ENCODE measurements around the gene VTI1A. TPM values are rescaled to one million over a fixed set of nuclear protein-coding genes. Genes with fewer than 3 reads are reported as not detected.

Gene VTI1A
- total RNA-seq, 4 donors from 2014 or later, result 21.5 to 50.6 (median 37.5) TPM

DNA sequence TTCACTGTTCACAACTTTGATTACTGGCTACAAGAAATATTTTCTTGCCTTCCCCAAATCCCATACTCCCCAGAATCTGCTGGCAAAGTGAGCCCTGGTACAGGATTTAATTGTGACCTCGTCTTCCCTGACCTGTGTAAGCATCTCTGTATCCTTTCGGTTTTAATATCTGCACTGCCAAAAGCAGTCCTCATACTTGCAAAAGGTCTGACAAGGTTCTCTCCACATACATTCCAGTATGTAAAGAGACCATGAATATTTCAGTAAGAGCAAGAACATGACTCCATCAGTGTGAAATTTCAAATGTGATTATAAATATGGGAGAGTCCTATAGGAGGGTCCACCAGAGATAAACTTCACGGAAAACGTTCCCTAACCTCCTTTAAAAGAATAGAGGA, 369.0 kb downstream of the VTI1A start:
- Histone ChIP-seq H3K4me3 (no peak overlapping the region), H3K27me3 (no peaks in the 10 kb centered on the region), H3K9me3 (no peaks in the 10 kb centered on the region), H3K27ac (peak overlapping the region; percentile 54 to 55), H3K36me3 (no peaks in the 10 kb centered on the region), H3K4me1 (no peaks in the 10 kb centered on the region)
- DNase-seq, result no peak
- intact Hi-C loops (cut with DNase I; ENCODE audit: low total_unique reads), result no loop called here
- TF ChIP-seq POLR2A (IDR thresholded peaks at IDR 0.05), result no peak
- TF ChIP-seq, protein P1, sequence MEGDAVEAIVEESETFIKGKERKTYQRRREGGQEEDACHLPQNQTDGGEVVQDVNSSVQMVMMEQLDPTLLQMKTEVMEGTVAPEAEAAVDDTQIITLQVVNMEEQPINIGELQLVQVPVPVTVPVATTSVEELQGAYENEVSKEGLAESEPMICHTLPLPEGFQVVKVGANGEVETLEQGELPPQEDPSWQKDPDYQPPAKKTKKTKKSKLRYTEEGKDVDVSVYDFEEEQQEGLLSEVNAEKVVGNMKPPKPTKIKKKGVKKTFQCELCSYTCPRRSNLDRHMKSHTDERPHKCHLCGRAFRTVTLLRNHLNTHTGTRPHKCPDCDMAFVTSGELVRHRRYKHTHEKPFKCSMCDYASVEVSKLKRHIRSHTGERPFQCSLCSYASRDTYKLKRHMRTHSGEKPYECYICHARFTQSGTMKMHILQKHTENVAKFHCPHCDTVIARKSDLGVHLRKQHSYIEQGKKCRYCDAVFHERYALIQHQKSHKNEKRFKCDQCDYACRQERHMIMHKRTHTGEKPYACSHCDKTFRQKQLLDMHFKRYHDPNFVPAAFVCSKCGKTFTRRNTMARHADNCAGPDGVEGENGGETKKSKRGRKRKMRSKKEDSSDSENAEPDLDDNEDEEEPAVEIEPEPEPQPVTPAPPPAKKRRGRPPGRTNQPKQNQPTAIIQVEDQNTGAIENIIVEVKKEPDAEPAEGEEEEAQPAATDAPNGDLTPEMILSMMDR (IDR thresholded peaks at IDR 0.05), result no peak

DNA sequence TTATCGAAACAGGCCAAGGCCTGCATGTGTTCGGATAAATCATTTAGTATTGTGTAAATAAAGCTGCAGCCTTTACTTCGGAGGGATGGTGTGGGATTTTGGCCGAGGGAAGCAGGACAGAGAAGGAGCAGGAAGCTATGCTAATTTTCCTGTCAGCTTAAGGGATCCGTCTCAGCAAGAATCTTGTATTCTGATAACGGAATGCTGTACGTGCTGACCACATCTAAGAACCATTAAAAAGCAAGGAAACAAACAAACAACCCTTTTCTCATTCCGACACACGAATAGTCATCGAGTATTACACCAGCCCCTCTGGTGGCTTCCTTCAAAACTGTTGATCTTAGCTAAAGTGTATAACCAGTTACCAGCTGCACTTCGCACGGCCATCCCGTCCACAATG, 369.9 kb downstream of the VTI1A start:
- Histone ChIP-seq H3K36me3 (no peaks in the 10 kb centered on the region), H3K9me3 (no peaks in the 10 kb centered on the region), H3K27me3 (no peaks in the 10 kb centered on the region), H3K27ac (peak overlapping the region; percentile 54 to 55), H3K4me1 (no peaks in the 10 kb centered on the region), H3K4me3 (no peak overlapping the region)
- no peak for DNase-seq
- intact Hi-C loops (cut with DNase I; ENCODE audit: low total_unique reads), result no loop called here
- TF ChIP-seq, protein P1 (IDR thresholded peaks at IDR 0.05), result no peak
- TF ChIP-seq POLR2A (IDR thresholded peaks at IDR 0.05), result no peak

DNA sequence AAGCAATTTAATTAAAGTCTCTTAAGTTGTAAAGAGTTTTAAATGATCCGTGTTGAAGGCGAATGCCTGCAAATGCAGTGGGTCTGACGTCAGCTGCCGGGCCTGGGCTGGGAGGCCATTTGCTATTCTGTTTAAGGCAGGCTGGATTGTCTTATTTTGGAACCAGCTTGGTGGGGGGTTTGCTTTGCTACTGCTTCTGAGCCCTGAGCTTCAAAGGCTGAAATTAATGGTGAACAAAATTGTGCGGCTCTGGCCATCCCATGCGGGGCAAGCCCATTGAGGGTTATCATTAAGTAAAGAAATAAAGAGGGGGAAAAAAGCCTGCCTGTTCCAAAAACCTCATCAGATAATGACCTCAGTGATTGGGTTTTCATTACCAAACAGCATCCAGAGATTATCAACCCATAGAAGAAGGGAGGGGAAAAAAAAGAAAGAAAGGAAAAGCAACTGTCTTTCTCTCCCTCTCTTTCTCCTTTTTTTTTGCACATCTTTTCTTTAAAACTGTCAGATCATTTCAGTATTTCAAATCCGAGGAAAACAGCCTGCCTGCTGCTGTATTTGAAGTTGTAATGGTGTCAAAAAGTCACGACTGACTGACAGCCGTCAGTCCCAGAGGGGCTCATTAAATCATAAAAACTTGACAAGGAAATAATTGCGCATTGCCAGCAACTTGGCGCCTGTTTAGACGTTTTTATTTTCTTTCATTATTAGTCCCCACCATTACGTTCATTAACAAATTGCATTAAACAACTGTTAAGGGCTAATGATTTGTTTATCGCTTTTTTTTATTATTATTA, 371.2 kb downstream of the VTI1A start:
- no peaks in the 10 kb centered on the region for H3K36me3 ChIP-seq
- no peak overlapping the region for H3K4me3 ChIP-seq
- H3K27me3 ChIP-seq, result no peaks in the 10 kb centered on the region
- TF ChIP-seq POLR2A (IDR thresholded peaks at IDR 0.05), result no peak
- TF ChIP-seq, protein P1 (IDR thresholded peaks at IDR 0.05), result no peak
- no peaks in the 10 kb centered on the region for H3K4me1 ChIP-seq
- H3K27ac ChIP-seq, result no peak overlapping the region
- intact Hi-C loops (cut with DNase I; ENCODE audit: low total_unique reads), result no loop called here
- no peaks in the 10 kb centered on the region for H3K9me3 ChIP-seq
- no peak for DNase-seq

DNA sequence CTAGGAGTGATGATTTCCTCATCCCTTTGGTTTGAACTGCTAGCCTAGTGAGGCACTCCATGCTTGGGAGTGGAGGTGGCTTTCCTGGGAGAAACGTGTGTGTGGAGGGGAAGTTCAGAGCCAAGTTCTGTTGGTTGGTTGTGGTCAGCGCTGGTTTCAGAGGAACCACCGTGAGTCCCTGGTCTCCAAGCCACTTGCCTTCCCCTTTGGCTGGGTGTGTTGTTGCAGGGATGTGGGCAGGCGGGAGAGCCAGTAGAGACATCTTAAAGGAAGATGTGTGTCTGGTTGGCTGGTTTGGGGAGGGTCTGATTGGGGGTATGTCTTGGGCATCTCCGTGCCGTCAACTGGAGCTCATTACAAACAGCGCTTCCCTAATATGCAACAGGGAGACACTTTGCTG, 372.2 kb downstream of the VTI1A start:
- Histone ChIP-seq H3K4me3 (no peak overlapping the region), H3K9me3 (no peaks in the 10 kb centered on the region), H3K27ac (no peak overlapping the region), H3K27me3 (no peaks in the 10 kb centered on the region), H3K4me1 (no peaks in the 10 kb centered on the region), H3K36me3 (no peaks in the 10 kb centered on the region)
- DNase-seq, result no peak
- no peak for TF ChIP-seq POLR2A (IDR thresholded peaks at IDR 0.05)
- TF ChIP-seq, protein P1 (IDR thresholded peaks at IDR 0.05), result no peak
- intact Hi-C loops (cut with DNase I; ENCODE audit: low total_unique reads), result no loop called here

DNA sequence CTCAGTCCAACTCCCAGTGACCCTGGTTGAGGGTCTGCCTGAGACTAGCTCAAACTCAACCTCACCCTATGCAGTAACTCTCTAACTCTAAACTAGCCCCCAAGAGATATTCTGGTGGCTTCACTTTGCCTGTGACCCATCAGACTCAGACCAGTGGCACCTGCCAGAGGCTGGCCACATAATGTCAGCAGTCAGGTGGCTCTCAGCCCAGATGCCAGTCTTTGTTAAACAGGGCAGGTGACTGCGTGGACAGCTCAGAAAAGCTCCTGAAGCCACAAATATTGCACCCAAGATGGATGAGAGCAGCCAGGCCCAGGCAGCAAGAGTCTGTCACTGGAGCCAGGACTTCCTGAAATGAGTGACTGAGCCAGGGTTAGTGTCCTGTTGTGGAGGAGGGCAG, 373.3 kb downstream of the VTI1A start:
- no peak for DNase-seq
- Histone ChIP-seq H3K36me3 (no peaks in the 10 kb centered on the region), H3K4me3 (no peak overlapping the region), H3K27ac (no peak overlapping the region), H3K4me1 (no peaks in the 10 kb centered on the region), H3K27me3 (no peaks in the 10 kb centered on the region), H3K9me3 (no peaks in the 10 kb centered on the region)
- TF ChIP-seq, protein P1 (IDR thresholded peaks at IDR 0.05), result no peak
- no peak for TF ChIP-seq POLR2A (IDR thresholded peaks at IDR 0.05)
- intact Hi-C loops (cut with DNase I; ENCODE audit: low total_unique reads), result no loop called here

Data from uterus (tissue), 4 donors.